Subcutaneous abdominal adipose tissue (tissue), 5 donors: ENCODE data around the gene SLC25A21.

Experiments used
- H3K27ac ChIP-seq: one replicate; pipeline ENCODE4 v1.7.0; 2013; ENCODE audit warnings: low read depth, mild to moderate bottlenecking, inconsistent platforms, low read length, moderate library complexity
- H3K27me3 ChIP-seq, 5 donors: one replicate each; pipeline ENCODE4 v1.7.0; 2013; ENCODE audit warnings: low read length in 5 of 5, inconsistent platforms in 1 of 5; ENCODE audit not compliant: control insufficient read depth in 5 of 5, insufficient read depth in 4 of 5
- H3K36me3 ChIP-seq, 5 donors: one replicate each; pipeline ENCODE4 v1.7.0; 2013; ENCODE audit warnings: low read length in 5 of 5; ENCODE audit not compliant: control insufficient read depth in 5 of 5, insufficient read depth in 5 of 5
- H3K4me1 ChIP-seq, 5 donors: one replicate each; pipeline ENCODE4 v1.7.0; 2013; ENCODE audit warnings: low read length in 5 of 5, mild to moderate bottlenecking in 3 of 5, moderate library complexity in 1 of 5; ENCODE audit not compliant: control insufficient read depth in 5 of 5, insufficient read depth in 5 of 5
- H3K4me3 ChIP-seq, 5 donors: one replicate each; pipeline ENCODE4 v1.7.0; 2013; ENCODE audit warnings: low read length in 5 of 5, low read depth in 1 of 5
- H3K9ac ChIP-seq, 5 donors: one replicate each; pipeline ENCODE4 v1.7.0; 2013; ENCODE audit warnings: low read length in 5 of 5, mild to moderate bottlenecking in 4 of 5, moderate library complexity in 3 of 5
- H3K9me3 ChIP-seq, 5 donors: one replicate each; pipeline ENCODE4 v1.7.0; 2013; ENCODE audit warnings: low read length in 5 of 5; ENCODE audit not compliant: control insufficient read depth in 5 of 5
- donor health status: healthy.
- donor health status: healthy.
- donor health status: healthy.
- donor health status: healthy.
- donor health status: healthy.

The SLC25A21 gene

GRCh38 chr14:36667679-36668078 lies 504.7 kb downstream of the SLC25A21 start:
- Histone ChIP-seq H3K9me3 (no peaks in the 10 kb centered on the region), H3K27me3 (peaks cover 38 to 47% (median 44%) of the 10 kb centered on the region in 5 donors), H3K36me3 (no peaks in the 10 kb centered on the region), H3K9ac (no peak overlapping the region), H3K4me3 (no peak overlapping the region), H3K27ac (no peak overlapping the region), H3K4me1 (peaks cover 4 to 20% (median 19%) of the 10 kb centered on the region in 5 donors)

- H3K9ac ChIP-seq, result no peak overlapping the region
- H3K9me3 ChIP-seq, result no peaks in the 10 kb centered on the region
- peaks cover 4 to 29% (median 29%) of the 10 kb centered on the region in 5 donors for H3K4me1 ChIP-seq
- H3K4me3 ChIP-seq, result peak overlapping the region in 2 of 5 donors; percentile 22 to 28
- H3K36me3 ChIP-seq, result no peaks in the 10 kb centered on the region
- H3K27me3 ChIP-seq, result peaks cover 43 to 54% (median 52%) of the 10 kb centered on the region in 5 donors
- H3K27ac ChIP-seq, result no peak overlapping the region
These were observed 505.8 kb downstream of the SLC25A21 start for GRCh38 chr14:36666416-36667206.

GRCh38 chr14:36665887-36666415 lies 506.5 kb downstream of the SLC25A21 start:
- H3K36me3 ChIP-seq, result no peaks in the 10 kb centered on the region
- H3K4me3 ChIP-seq, result no peak overlapping the region
- no peaks in the 10 kb centered on the region for H3K9me3 ChIP-seq
- peaks cover 41 to 61% (median 57%) of the 10 kb centered on the region in 5 donors for H3K27me3 ChIP-seq
- no peak overlapping the region for H3K27ac ChIP-seq
- peaks cover 4 to 36% (median 35%) of the 10 kb centered on the region in 5 donors for H3K4me1 ChIP-seq
- H3K9ac ChIP-seq, result no peak overlapping the region

- peak overlapping the region in 3 of 5 donors; percentile 12 to 66 (median 42) for H3K4me3 ChIP-seq
- H3K36me3 ChIP-seq, result no peaks in the 10 kb centered on the region
- H3K4me1 ChIP-seq, result peaks cover 4 to 38% (median 37%) of the 10 kb centered on the region in 5 donors
- H3K27me3 ChIP-seq, result peaks cover 54 to 75% (median 69%) of the 10 kb centered on the region in 5 donors
- no peak overlapping the region for H3K9ac ChIP-seq
- no peak overlapping the region for H3K27ac ChIP-seq
- H3K9me3 ChIP-seq, result no peaks in the 10 kb centered on the region
These were observed 507.8 kb downstream of the SLC25A21 start for GRCh38 chr14:36664322-36665193.

- no peaks in the 10 kb centered on the region for H3K9me3 ChIP-seq
- peak overlapping the region; percentile 41 to 66 (median 51) for H3K4me3 ChIP-seq
- no peak overlapping the region for H3K9ac ChIP-seq
- no peaks in the 10 kb centered on the region for H3K36me3 ChIP-seq
- peaks cover 4 to 38% (median 37%) of the 10 kb centered on the region in 5 donors for H3K4me1 ChIP-seq
- peaks cover 62 to 84% (median 78%) of the 10 kb centered on the region in 5 donors for H3K27me3 ChIP-seq
- no peak overlapping the region for H3K27ac ChIP-seq
These were observed 508.7 kb downstream of the SLC25A21 start for GRCh38 chr14:36663404-36664321.

GRCh38 chr14:36662543-36663403 lies 509.6 kb downstream of the SLC25A21 start:
- Histone ChIP-seq H3K4me3 (peak overlapping the region; percentile 35 to 74 (median 62)), H3K9ac (no peak overlapping the region), H3K4me1 (peaks cover 4 to 44% (median 41%) of the 10 kb centered on the region in 5 donors), H3K27ac (no peak overlapping the region), H3K36me3 (no peaks in the 10 kb centered on the region), H3K27me3 (peaks cover 70 to 93% (median 86%) of the 10 kb centered on the region in 5 donors), H3K9me3 (no peaks in the 10 kb centered on the region)

GRCh38 chr14:36662258-36662542 lies 510.2 kb downstream of the SLC25A21 start:
- Histone ChIP-seq H3K27ac (no peak overlapping the region), H3K4me1 (peaks cover 4 to 50% (median 47%) of the 10 kb centered on the region in 5 donors), H3K4me3 (peak overlapping the region; percentile 35 to 74 (median 62)), H3K36me3 (no peaks in the 10 kb centered on the region), H3K27me3 (peaks cover 75 to 93% (median 89%) of the 10 kb centered on the region in 5 donors), H3K9me3 (no peaks in the 10 kb centered on the region), H3K9ac (no peak overlapping the region)

GRCh38 chr14:36661506-36662257 lies 510.7 kb downstream of the SLC25A21 start, which contains the start of gene PAX9:
TSS of gene PAX9 (plus strand) at chr14:36661860. CDS start at chr14:36662090, 230 bp downstream.
- peak within 1 kb of the TSS; percentile 35 to 74 (median 65) for H3K4me3 ChIP-seq
- no peak within 1 kb of the TSS for H3K27ac ChIP-seq
- H3K9ac ChIP-seq, result no peak within 1 kb of the TSS
- peaks cover 74 to 95% (median 89%) of the 10 kb centered on the region in 5 donors for H3K27me3 ChIP-seq
- H3K36me3 ChIP-seq, result no peaks in the 10 kb centered on the region
- peaks cover 4 to 54% (median 51%) of the 10 kb centered on the region in 5 donors for H3K4me1 ChIP-seq
- no peaks in the 10 kb centered on the region for H3K9me3 ChIP-seq
